HG03571 (cell line): Measurements from ENCODE around the gene FAIM.
"Not testable (repeated sequence)": the region's sequence is repeated elsewhere in the genome, so short reads cannot be mapped to it uniquely, and the experiment has no call there.

Experiments
- ATAC-seq: cut with Tn5 transposase; IDR thresholded peaks from one replicate; pipeline ENCODE4 v1.9.1; 2021; ENCODE audit not compliant: unreplicated experiment

Gene FAIM

GRCh38 chr3:138678086-138678485, 69.5 kb downstream of the FAIM start:
- no peak for ATAC-seq

DNA sequence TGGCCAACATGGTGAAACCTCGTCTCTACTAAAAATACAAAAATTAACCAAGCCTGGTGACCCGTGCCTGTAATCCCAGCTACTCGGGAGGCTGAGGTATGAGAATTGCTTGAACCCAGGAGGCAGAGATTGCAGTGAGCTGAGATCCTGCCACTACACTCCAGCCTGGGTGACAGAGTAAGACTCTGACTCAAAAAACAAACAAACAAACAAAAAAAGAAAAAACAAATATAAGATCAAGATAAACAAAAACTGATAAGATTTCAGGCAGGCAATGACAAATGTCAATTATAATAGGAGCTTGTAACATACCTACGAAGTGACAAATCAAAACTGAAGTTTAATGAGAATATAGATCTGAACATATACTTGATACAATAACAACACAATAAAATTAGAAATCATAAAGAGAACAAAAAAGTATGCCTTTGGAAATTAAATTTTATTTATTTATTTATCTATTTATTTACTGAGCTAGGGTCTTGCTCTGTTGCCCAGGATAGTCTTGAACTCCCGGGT, 70.4 kb downstream of the FAIM start:
- ATAC-seq, result no peak

DNA sequence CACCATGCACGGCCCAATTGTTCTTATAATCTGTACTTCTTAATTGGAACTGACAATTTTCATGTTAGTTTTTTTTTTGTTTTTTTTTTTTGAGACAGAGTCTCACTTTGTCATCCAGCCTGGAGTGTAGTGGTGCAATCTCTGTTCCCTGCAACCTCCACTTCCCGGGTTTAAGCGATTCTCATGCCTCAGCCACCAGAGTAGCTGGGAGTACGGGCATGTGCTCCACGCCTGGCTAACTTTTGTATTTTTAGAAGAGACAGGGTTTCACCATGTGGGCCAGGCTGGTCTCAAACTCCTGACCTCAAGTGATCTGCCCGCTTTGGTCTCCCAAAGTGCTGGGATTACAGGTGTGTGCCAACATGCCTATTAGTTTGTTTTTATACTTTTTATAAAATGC, 72.4 kb downstream of the FAIM start:
- ATAC-seq, result not testable (repeated sequence)

- ATAC-seq, result no peak
Measured at GRCh38 chr3:138681463-138682220, 73.1 kb downstream of the FAIM start.

GRCh38 chr3:138682648-138683047, 74.1 kb downstream of the FAIM start:
- no peak for ATAC-seq
